A673 (cell line): ENCODE data around the gene NLRP5. TPM values are rescaled to one million over a fixed set of nuclear protein-coding genes. Genes with fewer than 3 reads are reported as not detected.
"Not testable (repeated sequence)": the region's sequence is repeated elsewhere in the genome, so short reads cannot be mapped to it uniquely, and the experiment has no call there.

Experiments
- BruUV-seq: library from RNA; stranded (reverse); fragments of 400-500 nt; replicated peaks from 2 replicates; lab custom pipeline; 2021; lab: Mats Ljungman, UMichigan
- CTCF ChIA-PET: fragments of 300-600 bp; sonication (Branson Sonifier 250); formaldehyde crosslinking; loops from one replicate; lab custom pipeline; 2022; ENCODE audit warnings: antibody characterized with exemption; lab: Charles Lee
- POLR2A ChIA-PET: fragments of 300-600 bp; sonication (Branson Sonifier 250); formaldehyde crosslinking; loops from one replicate; lab custom pipeline; 2022; ENCODE audit warnings: antibody characterized with exemption; ENCODE audit not compliant: low non-redundant PET; lab: Charles Lee
- DNase-seq: peaks from one replicate; pipeline ENCODE4 v3.0.0-alpha.2; 2015; ENCODE audit warnings: low spot score
- H3K27ac ChIP-seq: fragments of 200-600 bp; sonication (generic); 2 replicates; pipeline ENCODE4 v1.5.1; 2016; ENCODE audit warnings: mixed run types, low read depth, mild to moderate bottlenecking, mixed read lengths, antibody characterized with exemption, low read length; ENCODE audit not compliant: poor library complexity, severe bottlenecking
- H3K27me3 ChIP-seq: fragments of 200-600 bp; sonication (generic); replicated peaks from 2 replicates; pipeline ENCODE4 v1.6.1; 2017; ENCODE audit warnings: mixed run types, low read depth, mild to moderate bottlenecking, mixed read lengths, antibody characterized with exemption, low read length; ENCODE audit not compliant: insufficient read depth, poor library complexity
- H3K36me3 ChIP-seq: fragments of 200-600 bp; sonication (generic); 2 replicates; pipeline ENCODE4 v1.6.1; 2016; ENCODE audit warnings: mixed run types, mild to moderate bottlenecking, mixed read lengths, antibody characterized with exemption, low read length; ENCODE audit not compliant: insufficient read depth, poor library complexity, severe bottlenecking
- H3K4me1 ChIP-seq: fragments of 200-600 bp; sonication (generic); 2 replicates; pipeline ENCODE4 v1.6.1; 2017; ENCODE audit warnings: mixed run types, mild to moderate bottlenecking, mixed read lengths, antibody characterized with exemption, low read length; ENCODE audit not compliant: insufficient read depth, poor library complexity, severe bottlenecking
- H3K4me3 ChIP-seq: fragments of 200-600 bp; sonication (generic); 2 replicates; pipeline ENCODE4 v1.5.1; 2016; ENCODE audit warnings: low read depth, mixed run types, mild to moderate bottlenecking, mixed read lengths, low read length; ENCODE audit not compliant: poor library complexity, severe bottlenecking
- H3K9me3 ChIP-seq: fragments of 200-600 bp; sonication (generic); 2 replicates; pipeline ENCODE4 v1.6.1; 2016; ENCODE audit warnings: mixed run types, low read depth, mild to moderate bottlenecking, mixed read lengths, antibody characterized with exemption, low read length; ENCODE audit not compliant: poor library complexity, severe bottlenecking
- CTCF ChIP-seq: fragments of 300-800, 200-600 bp; sonication (generic); conservative IDR thresholded peaks from 2 replicates; pipeline ENCODE4 v1.5.1; 2017; ENCODE audit warnings: low read depth, mild to moderate bottlenecking, antibody characterized with exemption, low read length, moderate library complexity, mixed read lengths
- EZH2 ChIP-seq: fragments of 200-600 bp; sonication (generic); IDR thresholded peaks from 2 replicates; pipeline ENCODE4 v1.6.1; 2017; ENCODE audit warnings: borderline replicate concordance, low read depth, mild to moderate bottlenecking, mixed read lengths, antibody characterized with exemption, low read length; ENCODE audit not compliant: poor library complexity, severe bottlenecking
- intact Hi-C: fragments of 100-400 bp; cut with micrococcal nuclease; formaldehyde crosslinking; loops from one replicate; pipeline ENCODE4 v1.10.0; 2022; ENCODE audit not compliant: unreplicated experiment
- total RNA-seq: library from RNA; stranded (reverse); gene quantifications from 2 replicates; pipeline ENCODE4 v1.2.3, GENCODE V29; 2021

The NLRP5 gene
- total RNA-seq, 1 experiment from 2014 or later, result not detected

GRCh38 chr19:55947532-55947931, 39.0 kb upstream of the NLRP5 start, which contains the start of gene NLRP8:
NLRP8 (plus strand) TSS chr19:55947832.
- H3K27ac ChIP-seq, result no peak within 1 kb of the TSS
- CTCF ChIA-PET, result no interaction called here
- no peaks in the 10 kb centered on the region for H3K27me3 ChIP-seq
- H3K9me3 ChIP-seq, result no peaks in the 10 kb centered on the region
- H3K4me1 ChIP-seq, result no peaks in the 10 kb centered on the region
- H3K36me3 ChIP-seq, result no peaks in the 10 kb centered on the region
- H3K4me3 ChIP-seq, result no peak within 1 kb of the TSS
- POLR2A ChIA-PET, result no interaction called here
- no peak for TF ChIP-seq EZH2
- TF ChIP-seq CTCF, result no peak
- DNase-seq, result no peak
- intact Hi-C loops, result no loop called here
- no TSS peak for BruUV-seq

GRCh38 chr19:55950566-55950965, 36.0 kb upstream of the NLRP5 start:
- intact Hi-C loops, POLR2A ChIA-PET, H3K27me3 ChIP-seq, H3K9me3 ChIP-seq, H3K4me3 ChIP-seq, H3K4me1 ChIP-seq, DNase-seq, BruUV-seq, H3K36me3 ChIP-seq, CTCF ChIA-PET, H3K27ac ChIP-seq: not testable (repeated sequence)

GRCh38 chr19:55956431-55956830, 30.1 kb upstream of the NLRP5 start:
- H3K9me3 ChIP-seq, result no peaks in the 10 kb centered on the region
- intact Hi-C loops, result no loop called here
- ChIA-PET POLR2A (no interaction called here), CTCF (no interaction called here)
- no peaks in the 10 kb centered on the region for H3K36me3 ChIP-seq
- no peaks in the 10 kb centered on the region for H3K27me3 ChIP-seq
- DNase-seq, result no peak
- no peak for TF ChIP-seq EZH2
- TF ChIP-seq CTCF, result no peak
- H3K4me1 ChIP-seq, result no peaks in the 10 kb centered on the region
- no peak overlapping the region for H3K27ac ChIP-seq
- H3K4me3 ChIP-seq, result no peak overlapping the region
- BruUV-seq, result no TSS peak

GRCh38 chr19:55958356-55958755, 28.2 kb upstream of the NLRP5 start:
- DNase-seq, result no peak
- no peak overlapping the region for H3K27ac ChIP-seq
- POLR2A ChIA-PET, result no interaction called here
- H3K9me3 ChIP-seq, result no peaks in the 10 kb centered on the region
- H3K36me3 ChIP-seq, result no peaks in the 10 kb centered on the region
- no peak overlapping the region for H3K4me3 ChIP-seq
- TF ChIP-seq EZH2, result no peak
- no peak for TF ChIP-seq CTCF
- no peaks in the 10 kb centered on the region for H3K4me1 ChIP-seq
- CTCF ChIA-PET, result no interaction called here
- no peaks in the 10 kb centered on the region for H3K27me3 ChIP-seq
- BruUV-seq, result no TSS peak
- intact Hi-C loops, result no loop called here
